T-cell (primary cell): ENCODE measurements around the gene COQ4. TPM values are rescaled to one million over a fixed set of nuclear protein-coding genes. Genes with fewer than 3 reads are reported as not detected.

ENCODE experiments used
- ATAC-seq, 4 experiments: fragments of 200-7000 bp in 3 of 4; fragments of 150-1000 bp in 1 of 4; cut with Tn5 transposase; replicated peaks in 1 of 4; 1 replicate in 3 of 4; 2 replicates in 1 of 4; pipeline ENCODE4 v1.10.0; 2021; ENCODE audit warnings: moderate library complexity in 3 of 4, mild to moderate bottlenecking in 2 of 4, moderate number of reproducible peaks in 1 of 4
- CTCF ChIA-PET, 2 donors: fragments of 300-600 bp; sonication (Branson Sonifier 250); formaldehyde crosslinking; loops; one replicate each; lab custom pipeline; 2022; ENCODE audit warnings: antibody characterized with exemption in 2 of 2; lab: Charles Lee
- POLR2A ChIA-PET, 2 donors: fragments of 300-600 bp; sonication (Branson Sonifier 250); formaldehyde crosslinking; loops; one replicate each; lab custom pipeline; 2022; ENCODE audit warnings: antibody characterized with exemption in 2 of 2; lab: Charles Lee
- DNase-seq, 35 experiments: peaks; one replicate each; pipeline versions ENCODE4 v3.0.0 to v3.0.0-alpha.2; 2013 to 2023
- H3K27ac ChIP-seq: one replicate; pipeline ENCODE4 v1.5.1; 2013; ENCODE audit warnings: low read length
- H3K27me3 ChIP-seq, 2 experiments: replicated peaks in 1 of 2; 1 replicate in 1 of 2; 2 replicates in 1 of 2; pipeline versions ENCODE4 v1.6.1 to v1.7.0; 2013; ENCODE audit warnings: low read length in 1 of 2, mixed read lengths in 1 of 2; ENCODE audit not compliant: control insufficient read depth in 2 of 2, insufficient read depth in 2 of 2; ENCODE audit errors: extremely low read depth in 1 of 2
- H3K36me3 ChIP-seq, 2 donors: 1 replicate in 1 of 2; 2 replicates in 1 of 2; pipeline versions ENCODE4 v1.6.1 to v1.7.0; 2013; ENCODE audit warnings: low read length in 1 of 2; ENCODE audit not compliant: control insufficient read depth in 2 of 2, insufficient read depth in 1 of 2; ENCODE audit errors: extremely low read depth in 1 of 2
- H3K4me1 ChIP-seq, 2 experiments: 1 replicate in 1 of 2; 2 replicates in 1 of 2; pipeline versions ENCODE4 v1.6.1 to v1.7.0; 2013; ENCODE audit warnings: low read length in 2 of 2, mixed read lengths in 1 of 2; ENCODE audit not compliant: insufficient read depth in 2 of 2, control insufficient read depth in 1 of 2; ENCODE audit errors: extremely low read depth in 1 of 2
- H3K4me3 ChIP-seq, 2 donors: 1 replicate in 1 of 2; 2 replicates in 1 of 2; pipeline versions ENCODE4 v1.5.1 to v1.7.0; 2013; ENCODE audit warnings: mild to moderate bottlenecking in 2 of 2, low read length in 1 of 2, moderate library complexity in 1 of 2; ENCODE audit not compliant: control insufficient read depth in 1 of 2; ENCODE audit errors: extremely low read depth in 1 of 2
- H3K9me3 ChIP-seq: 2 replicates; pipeline ENCODE4 v1.7.0; 2013
- H3K27ac Mint-ChIP-seq, 2 donors: one replicate each; pipeline ENCODE4 v1.8.0; 2020 to 2021; ENCODE audit warnings: mild to moderate bottlenecking in 2 of 2, mixed read lengths in 2 of 2
- H3K27me3 Mint-ChIP-seq, 2 donors: one replicate each; pipeline ENCODE4 v1.8.0; 2021 to 2022; ENCODE audit warnings: mixed read lengths in 2 of 2
- H3K36me3 Mint-ChIP-seq: one replicate; pipeline ENCODE4 v1.8.0; 2021; ENCODE audit warnings: mixed read lengths
- H3K4me1 Mint-ChIP-seq, 3 donors: one replicate each; pipeline ENCODE4 v1.8.0; 2020 to 2022; ENCODE audit warnings: mixed read lengths in 3 of 3, mild to moderate bottlenecking in 1 of 3
- H3K4me3 Mint-ChIP-seq, 3 donors: one replicate each; pipeline ENCODE4 v1.8.0; 2020 to 2022; ENCODE audit warnings: mild to moderate bottlenecking in 3 of 3, mixed read lengths in 3 of 3, moderate library complexity in 3 of 3
- H3K9me3 Mint-ChIP-seq, 3 donors: one replicate each; pipeline ENCODE4 v1.8.0; 2020 to 2022; ENCODE audit warnings: mixed read lengths in 3 of 3
- WGBS: methylation state at CpG from one replicate; pipeline ENCODE4 v1.1.5; 2013; ENCODE audit warnings: missing lambda C conversion rate; ENCODE audit not compliant: insufficient coverage; 5-methylcytosine and 5-hydroxymethylcytosine counted together
- total RNA-seq, 35 experiments: library from RNA in 6 of 35; stranded (reverse) in 6 of 35; fragments of 120-200 nt in 1 of 35; gene quantifications; one replicate each; pipeline versions ENCODE4 v1.2.1 to v1.2.4 and lab custom pipeline; 2013 to 2026

Gene COQ4
- total RNA-seq, 5 donors from 2014 or later (not counting 1 experiment from before 2014, with no cell fraction given) = 32.2 to 60.0 (median 54.5) TPM

GRCh38 chr9:128316421-128316820, 6.2 kb upstream of the COQ4 start:
- no peak for DNase-seq
- H3K9me3 Mint-ChIP-seq = no peaks in the 10 kb centered on the region
- ChIA-PET POLR2A (no interaction called here), CTCF (no interaction called here)
- H3K4me1 Mint-ChIP-seq = peaks cover 0 to 3% (median under 1%) of the 10 kb centered on the region in 3 donors
- H3K27ac Mint-ChIP-seq = no peak overlapping the region
- peaks cover 17% of the 10 kb centered on the region for H3K36me3 Mint-ChIP-seq
- no peaks in the 10 kb centered on the region for H3K27me3 Mint-ChIP-seq
- Histone ChIP-seq H3K36me3 (peaks cover 4 to 43% of the 10 kb centered on the region in 2 donors), H3K4me3 (no peak overlapping the region), H3K27me3 (no peaks in the 10 kb centered on the region), H3K9me3 (no peaks in the 10 kb centered on the region), H3K27ac (no peak overlapping the region), H3K4me1 (peaks cover 0 to 7% of the 10 kb centered on the region in 2 experiments)
- no peak for ATAC-seq
- H3K4me3 Mint-ChIP-seq = no peak overlapping the region
- 76% methylated on average over 6 of the region's 9 CpGs for WGBS

- Mint-ChIP-seq H3K27me3 (no peaks in the 10 kb centered on the region), H3K4me3 (no peak overlapping the region), H3K36me3 (peaks cover 14% of the 10 kb centered on the region), H3K27ac (no peak overlapping the region), H3K9me3 (no peaks in the 10 kb centered on the region), H3K4me1 (peaks cover 10 to 14% (median 10%) of the 10 kb centered on the region in 3 donors)
- WGBS = 40% methylated on average over 1 of the region's 2 CpGs
- H3K36me3 ChIP-seq = peaks cover 4 to 40% of the 10 kb centered on the region in 2 donors
- no peak overlapping the region for H3K4me3 ChIP-seq
- H3K4me1 ChIP-seq = peaks cover 5 to 13% of the 10 kb centered on the region in 2 experiments
- H3K27me3 ChIP-seq = no peaks in the 10 kb centered on the region
- ATAC-seq (no peak), DNase-seq (no peak)
- POLR2A ChIA-PET = interaction anchor here in 1 of 2 donors (0.7 kb wide), 1 partner anchor 94 kb away, joined by 7 read pairs; no protein-coding TSS in a partner anchor
- H3K27ac ChIP-seq = no peak overlapping the region
- CTCF ChIA-PET = no interaction called here
- no peaks in the 10 kb centered on the region for H3K9me3 ChIP-seq
Observed at GRCh38 chr9:128317629-128318028, 5.0 kb upstream of the COQ4 start.

GRCh38 chr9:128321343-128321742, 1.3 kb upstream of the COQ4 start:
- H3K4me1 Mint-ChIP-seq = peaks cover 26 to 42% (median 37%) of the 10 kb centered on the region in 3 donors
- peaks cover 3 to 33% of the 10 kb centered on the region in 2 donors for H3K36me3 ChIP-seq
- H3K27me3 Mint-ChIP-seq = no peaks in the 10 kb centered on the region
- ATAC-seq (no peak), DNase-seq (no peak)
- peak overlapping the region; percentile 77 to 80 for H3K4me3 ChIP-seq
- CTCF ChIA-PET = no interaction called here
- no peaks in the 10 kb centered on the region for H3K9me3 ChIP-seq
- H3K9me3 Mint-ChIP-seq = no peaks in the 10 kb centered on the region
- POLR2A ChIA-PET = interaction anchor here in 1 of 2 donors (0.5 kb wide), 1 partner anchor 21 kb away, joined by 5 read pairs; no protein-coding TSS in a partner anchor
- no peaks in the 10 kb centered on the region for H3K27me3 ChIP-seq
- peaks cover 18% of the 10 kb centered on the region for H3K36me3 Mint-ChIP-seq
- H3K27ac ChIP-seq = no peak overlapping the region
- H3K4me1 ChIP-seq = peaks cover 8 to 37% of the 10 kb centered on the region in 2 experiments
- 83% methylated on average over 1 of the region's 7 CpGs for WGBS
- peak overlapping the region in 1 of 2 donors; percentile 39 for H3K27ac Mint-ChIP-seq
- H3K4me3 Mint-ChIP-seq = peak overlapping the region; percentile 90 to 97 (median 95)

- WGBS = 1% methylated on average over 21 of the region's 21 CpGs
- H3K4me3 Mint-ChIP-seq = peak overlapping the region; percentile 90 to 97 (median 95)
- ATAC-seq = no peak
Observed at GRCh38 chr9:128321879-128322403, 698 bp upstream of the COQ4 start.

GRCh38 chr9:128323212-128323730, 632 bp downstream of the COQ4 start:
- ATAC-seq (no peak), DNase-seq (no peak)
- 0% methylated on average over 1 of the region's 16 CpGs for WGBS
- peaks cover 0 to 23% of the 10 kb centered on the region in 2 donors for H3K36me3 ChIP-seq
- ChIA-PET POLR2A (no interaction called here), CTCF (no interaction called here)
- Mint-ChIP-seq H3K4me1 (peaks cover 26 to 42% (median 37%) of the 10 kb centered on the region in 3 donors), H3K9me3 (no peaks in the 10 kb centered on the region), H3K4me3 (peak overlapping the region; percentile 90 to 97 (median 95)), H3K27me3 (no peaks in the 10 kb centered on the region), H3K36me3 (peaks cover 16% of the 10 kb centered on the region), H3K27ac (peak overlapping the region; percentile 97 to 100)
- H3K27me3 ChIP-seq = no peaks in the 10 kb centered on the region
- H3K9me3 ChIP-seq = no peaks in the 10 kb centered on the region
- H3K4me3 ChIP-seq = peak overlapping the region; percentile 77 to 80
- H3K4me1 ChIP-seq = peaks cover 8 to 37% of the 10 kb centered on the region in 2 experiments
- peak overlapping the region; percentile 83 for H3K27ac ChIP-seq

More at GRCh38 chr9:128321879-128322403, 698 bp upstream of the COQ4 start:
- Mint-ChIP-seq H3K27ac (peak overlapping the region; percentile 97 to 100), H3K27me3 (no peaks in the 10 kb centered on the region), H3K9me3 (no peaks in the 10 kb centered on the region), H3K36me3 (peaks cover 15% of the 10 kb centered on the region), H3K4me1 (peaks cover 26 to 42% (median 37%) of the 10 kb centered on the region in 3 donors)
- H3K36me3 ChIP-seq = peaks cover 0 to 30% of the 10 kb centered on the region in 2 donors
- no peaks in the 10 kb centered on the region for H3K27me3 ChIP-seq
- POLR2A ChIA-PET = no interaction called here
- peaks cover 8 to 37% of the 10 kb centered on the region in 2 experiments for H3K4me1 ChIP-seq
- H3K27ac ChIP-seq = peak overlapping the region; percentile 83
- H3K4me3 ChIP-seq = peak overlapping the region; percentile 77 to 80
- DNase-seq = no peak
- CTCF ChIA-PET = no interaction called here
- H3K9me3 ChIP-seq = no peaks in the 10 kb centered on the region

GRCh38 chr9:128323791-128324190, 1.2 kb downstream of the COQ4 start:
- ATAC-seq (no peak), DNase-seq (no peak)
- Histone ChIP-seq H3K27me3 (no peaks in the 10 kb centered on the region), H3K36me3 (peaks cover 0 to 27% of the 10 kb centered on the region in 2 donors), H3K4me1 (peaks cover 8 to 37% of the 10 kb centered on the region in 2 experiments), H3K9me3 (no peaks in the 10 kb centered on the region), H3K27ac (peak overlapping the region; percentile 83), H3K4me3 (peak overlapping the region; percentile 77 to 80)
- 88% methylated on average over 1 of the region's 12 CpGs for WGBS
- ChIA-PET POLR2A (no interaction called here), CTCF (no interaction called here)
- Mint-ChIP-seq H3K9me3 (no peaks in the 10 kb centered on the region), H3K27me3 (no peaks in the 10 kb centered on the region), H3K27ac (peak overlapping the region; percentile 97 to 100), H3K36me3 (peaks cover 20% of the 10 kb centered on the region), H3K4me3 (peak overlapping the region; percentile 90 to 97 (median 95)), H3K4me1 (peaks cover 26 to 42% (median 37%) of the 10 kb centered on the region in 3 donors)
